Erythroblast (primary cell): ENCODE data around the gene CDYL2.

Source experiments
- DNase-seq, 2 experiments: peaks; one replicate each; lab custom pipeline; 2025; lab: John Stamatoyannopoulos, UW
- GATA1 ChIP-seq: IDR thresholded peaks from 2 replicates; pipeline ENCODE4 v1.6.1; 2011; ENCODE audit warnings: low read depth, mild to moderate bottlenecking, control low read depth, low read length, moderate library complexity
- POLR2A ChIP-seq: IDR thresholded peaks from 2 replicates; pipeline ENCODE4 v1.6.1; 2011; ENCODE audit warnings: mild to moderate bottlenecking, low read length

Gene CDYL2, protein sequence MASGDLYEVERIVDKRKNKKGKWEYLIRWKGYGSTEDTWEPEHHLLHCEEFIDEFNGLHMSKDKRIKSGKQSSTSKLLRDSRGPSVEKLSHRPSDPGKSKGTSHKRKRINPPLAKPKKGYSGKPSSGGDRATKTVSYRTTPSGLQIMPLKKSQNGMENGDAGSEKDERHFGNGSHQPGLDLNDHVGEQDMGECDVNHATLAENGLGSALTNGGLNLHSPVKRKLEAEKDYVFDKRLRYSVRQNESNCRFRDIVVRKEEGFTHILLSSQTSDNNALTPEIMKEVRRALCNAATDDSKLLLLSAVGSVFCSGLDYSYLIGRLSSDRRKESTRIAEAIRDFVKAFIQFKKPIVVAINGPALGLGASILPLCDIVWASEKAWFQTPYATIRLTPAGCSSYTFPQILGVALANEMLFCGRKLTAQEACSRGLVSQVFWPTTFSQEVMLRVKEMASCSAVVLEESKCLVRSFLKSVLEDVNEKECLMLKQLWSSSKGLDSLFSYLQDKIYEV

DNA sequence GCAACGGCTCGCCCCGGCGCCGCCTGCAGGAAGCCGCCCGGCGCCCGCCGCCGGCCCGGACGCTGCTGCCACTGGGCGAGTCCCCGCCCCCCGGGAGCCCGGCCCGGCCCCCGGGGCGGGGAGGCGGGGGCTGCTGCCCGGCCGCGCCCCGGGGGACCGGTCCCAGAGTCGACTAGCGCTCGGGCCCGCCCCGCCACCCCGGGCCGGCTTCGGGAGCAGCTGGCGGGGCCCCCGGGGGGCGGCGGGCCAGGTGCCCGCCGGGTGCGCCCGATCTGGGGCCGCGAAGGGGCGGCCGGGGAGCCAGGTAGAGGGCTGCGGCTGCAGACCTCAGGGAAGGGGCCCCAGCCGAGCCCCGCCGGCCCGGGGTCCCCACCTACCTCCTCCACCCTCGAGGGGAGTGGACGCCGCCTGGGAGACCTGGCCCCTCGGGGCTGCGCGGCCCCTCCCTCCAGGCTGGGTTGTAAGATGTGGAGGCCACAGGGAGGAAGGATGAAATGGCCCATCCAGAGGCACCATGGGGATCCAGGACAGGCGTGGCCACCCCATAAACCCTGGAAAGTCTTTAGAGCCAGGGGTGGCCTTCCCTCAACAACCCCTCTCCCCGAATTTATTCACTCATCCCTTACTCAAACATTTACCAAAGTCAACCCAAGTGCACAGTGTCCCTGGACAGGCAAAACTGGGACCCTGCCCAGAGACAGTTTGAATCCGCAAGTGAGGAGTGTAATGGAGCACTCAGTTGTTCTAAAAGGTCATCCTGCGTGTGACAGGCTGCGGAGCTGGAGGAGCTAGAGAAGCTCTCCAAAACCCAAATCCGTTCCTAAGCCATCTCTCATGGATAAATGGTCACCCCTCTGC lies at the start of gene CDYL2:
Gene CDYL2, minus strand, starts transcription at position 73 of the 858 bp plus-strand sequence. CDS start 425 bp downstream, outside the sequence.
- TF ChIP-seq POLR2A (no peak), GATA1 (no peak)

GRCh38 chr16:80852261-80852872 lies 48.0 kb upstream of the CDYL2 start:
- peak; percentile 22 to 51 for DNase-seq
- TF ChIP-seq POLR2A: no peak
- no peak for TF ChIP-seq GATA1

More for the DNA sequence above, at the start of gene CDYL2:
- DNase-seq: peak; percentile 55 to 58

DNA sequence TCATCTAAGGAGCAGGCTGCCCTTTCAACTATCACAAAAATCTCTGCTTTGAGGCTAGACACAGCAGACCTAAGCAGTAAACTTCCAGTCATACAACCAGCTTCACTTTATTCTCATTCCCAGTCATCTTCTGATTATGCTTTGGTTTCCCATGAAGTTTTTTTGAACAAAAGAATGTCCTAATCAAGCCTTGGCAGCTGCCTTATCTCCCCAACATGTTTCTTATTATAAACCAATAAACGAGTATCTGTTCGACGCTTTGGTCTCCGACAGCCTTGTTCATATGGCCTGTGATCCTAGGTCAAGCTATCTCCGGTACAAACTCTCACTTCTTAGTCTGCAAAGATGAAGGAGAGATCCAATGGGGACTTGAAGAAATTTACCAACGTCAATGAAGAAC lies 47.4 kb upstream of the CDYL2 start:
- no peak for DNase-seq
- TF ChIP-seq GATA1: no peak
- no peak for TF ChIP-seq POLR2A

DNA sequence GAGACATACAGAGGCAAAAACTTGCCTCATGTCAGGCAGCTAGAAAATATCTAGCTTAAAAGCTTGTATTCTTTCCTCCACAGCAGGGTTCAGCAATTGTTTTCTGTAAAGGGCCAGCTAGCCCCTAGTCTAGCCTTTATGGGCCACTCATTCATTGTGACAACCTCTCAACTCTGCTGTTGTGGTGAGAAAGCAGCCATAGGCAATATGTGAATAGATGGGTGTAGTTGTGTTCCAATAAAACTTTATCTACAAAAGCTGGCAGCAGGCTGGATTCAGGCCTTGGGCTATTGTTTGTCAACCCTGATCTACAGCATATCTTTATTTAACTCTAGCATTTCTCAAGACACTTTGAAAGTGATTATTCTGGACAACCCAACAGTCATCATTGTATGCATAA lies 46.4 kb upstream of the CDYL2 start:
- no peak for TF ChIP-seq GATA1
- TF ChIP-seq POLR2A: no peak
- no peak for DNase-seq

DNA sequence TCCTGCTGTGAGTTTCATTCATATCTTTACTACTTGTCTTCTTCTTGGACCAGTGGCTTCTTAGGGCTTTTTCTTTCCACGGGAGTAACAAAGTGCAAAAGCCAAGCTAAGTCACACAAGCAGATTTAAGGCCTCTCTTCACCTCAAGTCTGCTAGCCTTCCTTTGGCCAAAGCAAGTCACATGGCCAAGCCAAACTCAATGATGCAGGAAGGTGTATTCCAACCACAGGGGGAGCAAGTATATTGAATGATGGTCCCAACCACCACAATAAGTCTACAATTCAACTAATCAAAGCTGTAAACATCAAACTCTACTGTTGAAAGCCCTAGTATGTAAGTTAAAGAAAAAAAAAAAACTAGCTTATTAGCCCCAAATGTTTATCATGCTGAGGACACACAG lies 44.5 kb upstream of the CDYL2 start:
- DNase-seq: no peak
- TF ChIP-seq POLR2A: no peak
- TF ChIP-seq GATA1: no peak

- no peak for TF ChIP-seq GATA1
- TF ChIP-seq POLR2A: no peak
- DNase-seq: no peak
Observed at GRCh38 chr16:80846680-80847079, 42.3 kb upstream of the CDYL2 start.

GRCh38 chr16:80846275-80846674 lies 41.9 kb upstream of the CDYL2 start:
- no peak for DNase-seq
- TF ChIP-seq POLR2A (no peak), GATA1 (no peak)

DNA sequence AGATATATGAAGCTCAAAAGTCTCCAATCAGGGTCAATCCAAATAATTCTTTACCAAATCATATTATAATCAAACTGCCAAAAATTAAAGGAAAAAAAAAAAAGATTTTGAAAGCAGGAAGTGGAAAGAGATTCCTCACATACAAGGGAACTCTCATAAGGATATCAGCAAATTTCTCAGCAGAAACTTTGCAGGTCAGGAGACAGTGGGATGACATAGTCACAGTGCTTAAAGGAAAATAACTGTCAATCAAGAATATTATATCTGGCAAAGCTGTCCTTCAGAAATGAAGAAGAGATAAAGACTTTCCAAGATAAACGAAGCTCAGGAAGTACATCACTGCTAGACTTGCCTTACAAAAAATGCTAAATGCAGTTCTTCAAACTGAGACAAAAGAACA lies 40.0 kb upstream of the CDYL2 start:
- no peak for DNase-seq
- TF ChIP-seq POLR2A (no peak), GATA1 (no peak)

DNA sequence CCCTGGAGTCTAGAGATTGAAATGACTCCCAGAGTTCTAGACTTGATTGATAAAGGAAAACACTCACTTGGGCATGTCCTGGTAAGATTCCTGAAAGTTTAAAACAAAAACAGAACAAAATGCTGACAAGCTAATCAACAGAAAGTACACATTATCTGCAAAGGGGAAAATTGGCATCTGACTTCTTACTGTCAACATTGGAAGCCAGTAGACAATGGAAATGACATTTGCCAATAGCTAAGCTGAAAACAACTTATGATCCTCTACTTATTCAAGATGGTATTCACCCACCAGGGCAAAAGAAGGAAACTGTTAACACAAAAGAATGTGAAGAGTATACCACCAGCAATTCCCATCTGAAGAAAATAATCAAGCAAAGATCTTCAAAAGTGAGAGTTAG lies 36.8 kb upstream of the CDYL2 start:
- TF ChIP-seq POLR2A: no peak
- no peak for DNase-seq

GRCh38 chr16:80837533-80838147 lies 33.2 kb upstream of the CDYL2 start:
- TF ChIP-seq POLR2A (no peak), GATA1 (no peak)
- DNase-seq: no peak

DNA sequence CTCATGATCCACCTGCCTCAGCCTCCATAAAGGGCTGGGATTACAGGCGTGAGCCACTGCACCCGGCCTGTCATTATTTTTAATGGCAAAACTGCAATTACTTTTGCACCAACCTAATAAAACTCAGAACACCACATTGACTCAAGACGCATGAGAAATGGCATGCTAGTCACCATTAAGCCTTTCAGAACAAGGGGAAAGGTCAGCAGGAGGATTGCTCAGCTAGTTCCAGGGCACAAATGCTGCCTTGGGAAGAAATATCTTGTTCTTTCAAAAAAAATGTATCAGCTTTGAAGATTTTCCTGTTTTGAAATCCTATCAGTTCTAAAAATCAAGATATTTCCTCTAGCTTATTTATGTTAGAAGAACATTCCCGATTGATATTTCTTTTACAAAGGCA lies 32.4 kb upstream of the CDYL2 start:
- no peak for DNase-seq
- TF ChIP-seq GATA1 (no peak), POLR2A (no peak)

- no peak for DNase-seq
- TF ChIP-seq GATA1 (no peak), POLR2A (no peak)
Observed at GRCh38 chr16:80836202-80836601, 31.8 kb upstream of the CDYL2 start.

GRCh38 chr16:80831039-80831438 lies 26.6 kb upstream of the CDYL2 start:
- no peak for DNase-seq
- TF ChIP-seq GATA1 (no peak), POLR2A (no peak)

- TF ChIP-seq POLR2A: no peak
- TF ChIP-seq GATA1: no peak
- no peak for DNase-seq
Observed at GRCh38 chr16:80828495-80828894, 24.1 kb upstream of the CDYL2 start.
